Measurements from ENCODE around the gene CDH4. TPM values are rescaled to one million over a fixed set of nuclear protein-coding genes. Genes with fewer than 3 reads are reported as not detected.

CDH4 gene
- total RNA-seq, 3 donors from 2014 or later (not counting 1 experiment from before 2014, with no cell fraction given), result 0.18 TPM; not detected in 2

DNA sequence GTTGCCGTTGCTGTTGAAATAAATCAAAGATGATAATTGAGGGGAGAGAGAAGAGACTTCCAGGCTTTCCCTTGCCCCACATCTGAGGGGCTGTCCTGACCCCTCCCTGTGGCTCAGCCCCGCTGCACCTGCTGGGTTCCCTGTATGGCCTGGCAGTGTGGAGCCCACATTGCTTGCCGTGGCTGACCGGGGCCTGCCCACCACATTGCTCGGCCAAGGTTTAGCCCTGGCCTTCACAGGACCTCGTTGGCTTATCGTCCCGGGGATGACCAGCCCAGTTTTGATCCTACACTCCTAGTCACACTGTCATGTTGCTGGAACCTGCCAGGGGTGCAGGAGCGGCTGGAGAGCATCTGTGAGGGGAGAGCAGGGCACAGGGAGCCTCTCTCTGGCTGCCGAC is 102.4 kb downstream of the CDH4 start:
- H3K9me3 ChIP-seq (ENCODE audit: control insufficient read depth, insufficient read depth, low read length), result peaks cover 7% of the 10 kb centered on the region
- no peaks in the 10 kb centered on the region for H3K4me1 ChIP-seq (ENCODE audit: control insufficient read depth, insufficient read depth, low read length)
- no peaks in the 10 kb centered on the region for H3K36me3 ChIP-seq (ENCODE audit: control insufficient read depth, insufficient read depth, low read length)
- WGBS (ENCODE audit: insufficient coverage), result 84% methylated on average over 10 of the region's 10 CpGs
- ATAC-seq (no peak), DNase-seq (no peak)
- no peak overlapping the region for H3K4me3 ChIP-seq (ENCODE audit: low read length)
- H3K27ac ChIP-seq (ENCODE audit: low read length), result no peak overlapping the region
- H3K27ac Mint-ChIP-seq, result no peak overlapping the region
- H3K4me3 Mint-ChIP-seq, result no peak overlapping the region
- no peaks in the 10 kb centered on the region for H3K4me1 Mint-ChIP-seq
- TF ChIP-seq, protein P1, sequence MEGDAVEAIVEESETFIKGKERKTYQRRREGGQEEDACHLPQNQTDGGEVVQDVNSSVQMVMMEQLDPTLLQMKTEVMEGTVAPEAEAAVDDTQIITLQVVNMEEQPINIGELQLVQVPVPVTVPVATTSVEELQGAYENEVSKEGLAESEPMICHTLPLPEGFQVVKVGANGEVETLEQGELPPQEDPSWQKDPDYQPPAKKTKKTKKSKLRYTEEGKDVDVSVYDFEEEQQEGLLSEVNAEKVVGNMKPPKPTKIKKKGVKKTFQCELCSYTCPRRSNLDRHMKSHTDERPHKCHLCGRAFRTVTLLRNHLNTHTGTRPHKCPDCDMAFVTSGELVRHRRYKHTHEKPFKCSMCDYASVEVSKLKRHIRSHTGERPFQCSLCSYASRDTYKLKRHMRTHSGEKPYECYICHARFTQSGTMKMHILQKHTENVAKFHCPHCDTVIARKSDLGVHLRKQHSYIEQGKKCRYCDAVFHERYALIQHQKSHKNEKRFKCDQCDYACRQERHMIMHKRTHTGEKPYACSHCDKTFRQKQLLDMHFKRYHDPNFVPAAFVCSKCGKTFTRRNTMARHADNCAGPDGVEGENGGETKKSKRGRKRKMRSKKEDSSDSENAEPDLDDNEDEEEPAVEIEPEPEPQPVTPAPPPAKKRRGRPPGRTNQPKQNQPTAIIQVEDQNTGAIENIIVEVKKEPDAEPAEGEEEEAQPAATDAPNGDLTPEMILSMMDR (IDR thresholded peaks at IDR 0.05), result no peak
- no peaks in the 10 kb centered on the region for H3K9me3 Mint-ChIP-seq
- H3K27me3 Mint-ChIP-seq (ENCODE audit: low read depth in 2 of 2), result peaks cover 2 to 7% of the 10 kb centered on the region in 2 donors
- H3K27me3 ChIP-seq (ENCODE audit: control insufficient read depth, insufficient read depth, low read length), result no peaks in the 10 kb centered on the region
- H3K36me3 Mint-ChIP-seq, result no peaks in the 10 kb centered on the region
- intact Hi-C loops (cut with micrococcal nuclease), result no loop called here

DNA sequence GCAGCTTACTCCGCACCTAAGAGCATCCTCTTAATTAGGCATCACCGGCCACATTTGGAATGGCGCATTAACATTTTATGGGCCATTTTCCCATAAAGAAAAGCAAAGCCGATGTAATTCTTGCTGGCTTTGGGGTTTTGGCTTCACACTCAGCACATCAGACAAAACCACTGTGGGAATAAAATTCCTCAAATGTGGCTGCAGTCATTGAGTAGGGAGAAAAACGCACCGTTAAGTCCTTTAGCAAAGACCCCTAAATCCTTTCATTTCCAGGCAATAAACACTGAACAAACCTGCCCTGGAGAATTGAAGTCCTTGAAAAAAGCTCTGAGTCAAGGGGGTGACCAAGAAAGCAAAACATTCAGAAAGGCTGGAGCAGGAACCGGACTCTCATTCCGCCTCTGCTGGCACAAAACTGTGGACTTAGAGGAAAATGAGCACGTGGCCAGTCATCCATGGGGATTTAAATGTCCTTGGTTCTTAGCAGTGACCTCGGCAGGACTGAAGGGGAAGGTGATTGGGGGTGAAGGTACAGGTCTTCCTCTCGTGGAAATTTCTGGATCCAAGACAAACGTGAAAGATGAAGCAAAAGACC is 102.9 kb downstream of the CDH4 start:
- Histone ChIP-seq H3K9me3 (ENCODE audit: control insufficient read depth, insufficient read depth, low read length) (peaks cover 11% of the 10 kb centered on the region), H3K4me1 (ENCODE audit: control insufficient read depth, insufficient read depth, low read length) (no peaks in the 10 kb centered on the region), H3K27me3 (ENCODE audit: control insufficient read depth, insufficient read depth, low read length) (no peaks in the 10 kb centered on the region), H3K27ac (ENCODE audit: low read length) (no peak overlapping the region), H3K36me3 (ENCODE audit: control insufficient read depth, insufficient read depth, low read length) (no peaks in the 10 kb centered on the region), H3K4me3 (ENCODE audit: low read length) (no peak overlapping the region)
- Mint-ChIP-seq H3K27ac (no peak overlapping the region), H3K36me3 (no peaks in the 10 kb centered on the region), H3K9me3 (peaks cover 0 to 1% of the 10 kb centered on the region in 2 donors), H3K27me3 (ENCODE audit: low read depth in 2 of 2) (peaks cover 2 to 7% of the 10 kb centered on the region in 2 donors), H3K4me3 (no peak overlapping the region), H3K4me1 (no peaks in the 10 kb centered on the region)
- intact Hi-C loops (cut with micrococcal nuclease), result no loop called here
- TF ChIP-seq, protein P1 (IDR thresholded peaks at IDR 0.05), result no peak
- DNase-seq (no peak), ATAC-seq (no peak)
- WGBS (ENCODE audit: insufficient coverage), result 85% methylated on average over 12 of the region's 12 CpGs

DNA sequence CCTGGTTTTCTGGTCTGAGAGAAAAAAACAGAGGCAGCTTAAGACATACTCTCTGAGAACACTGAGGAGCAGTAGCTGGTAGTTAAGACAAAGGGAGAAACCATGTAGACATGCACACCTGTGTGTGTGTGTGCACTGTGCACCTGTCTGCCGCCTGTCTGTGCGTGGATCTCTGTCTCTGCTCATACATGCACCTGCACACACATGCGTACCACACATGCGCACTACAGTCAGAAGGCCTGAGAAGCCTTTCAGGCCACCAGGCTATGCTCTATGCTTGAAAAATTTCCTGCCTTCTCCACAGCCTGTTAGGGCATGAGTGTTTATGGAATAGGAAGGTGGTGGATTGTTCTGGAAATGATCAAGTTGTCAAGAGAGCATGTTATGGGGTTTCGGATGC is 103.5 kb downstream of the CDH4 start:
- intact Hi-C loops (cut with micrococcal nuclease), result no loop called here
- Histone ChIP-seq H3K27me3 (ENCODE audit: control insufficient read depth, insufficient read depth, low read length) (no peaks in the 10 kb centered on the region), H3K9me3 (ENCODE audit: control insufficient read depth, insufficient read depth, low read length) (peaks cover 14% of the 10 kb centered on the region), H3K27ac (ENCODE audit: low read length) (no peak overlapping the region), H3K36me3 (ENCODE audit: control insufficient read depth, insufficient read depth, low read length) (no peaks in the 10 kb centered on the region), H3K4me3 (ENCODE audit: low read length) (no peak overlapping the region), H3K4me1 (ENCODE audit: control insufficient read depth, insufficient read depth, low read length) (no peaks in the 10 kb centered on the region)
- TF ChIP-seq, protein P1 (IDR thresholded peaks at IDR 0.05), result no peak
- H3K9me3 Mint-ChIP-seq, result peaks cover 0 to 2% of the 10 kb centered on the region in 2 donors
- H3K27me3 Mint-ChIP-seq (ENCODE audit: low read depth in 2 of 2), result peaks cover 2 to 7% of the 10 kb centered on the region in 2 donors
- DNase-seq, result no peak
- no peaks in the 10 kb centered on the region for H3K4me1 Mint-ChIP-seq
- no peak overlapping the region for H3K4me3 Mint-ChIP-seq
- H3K36me3 Mint-ChIP-seq, result no peaks in the 10 kb centered on the region
- H3K27ac Mint-ChIP-seq, result no peak overlapping the region
- 76% methylated on average over 5 of the region's 5 CpGs for WGBS (ENCODE audit: insufficient coverage)
- no peak for ATAC-seq

DNA sequence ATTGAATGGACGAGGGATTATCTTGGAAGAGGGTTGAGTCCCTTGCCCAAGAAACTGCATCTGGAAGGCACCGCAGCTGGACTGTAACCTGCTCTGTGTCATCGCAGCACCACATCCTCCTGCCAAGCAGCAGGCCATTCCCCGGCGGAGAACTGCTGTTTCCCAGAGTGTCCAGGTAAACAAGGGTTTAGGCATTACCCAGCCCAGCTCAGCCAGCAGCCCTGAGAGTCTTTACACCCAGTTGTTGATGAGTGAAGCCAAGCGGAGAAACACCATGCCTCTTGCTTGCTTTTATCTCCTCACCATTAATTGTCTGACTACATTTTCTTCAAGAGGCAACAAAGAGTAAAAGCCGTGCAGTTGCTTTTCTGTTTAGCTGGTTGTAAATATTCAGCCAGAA is 104.1 kb downstream of the CDH4 start:
- no peaks in the 10 kb centered on the region for H3K36me3 Mint-ChIP-seq
- intact Hi-C loops (cut with micrococcal nuclease), result no loop called here
- H3K4me3 ChIP-seq (ENCODE audit: low read length), result no peak overlapping the region
- no peak overlapping the region for H3K4me3 Mint-ChIP-seq
- no peak overlapping the region for H3K27ac ChIP-seq (ENCODE audit: low read length)
- TF ChIP-seq, protein P1 (IDR thresholded peaks at IDR 0.05), result no peak
- ATAC-seq (no peak), DNase-seq (no peak)
- no peaks in the 10 kb centered on the region for H3K36me3 ChIP-seq (ENCODE audit: control insufficient read depth, insufficient read depth, low read length)
- no peaks in the 10 kb centered on the region for H3K4me1 ChIP-seq (ENCODE audit: control insufficient read depth, insufficient read depth, low read length)
- H3K27ac Mint-ChIP-seq, result no peak overlapping the region
- WGBS (ENCODE audit: insufficient coverage), result 77% methylated on average over 7 of the region's 7 CpGs
- H3K9me3 Mint-ChIP-seq, result peaks cover 0 to 2% of the 10 kb centered on the region in 2 donors
- H3K27me3 ChIP-seq (ENCODE audit: control insufficient read depth, insufficient read depth, low read length), result no peaks in the 10 kb centered on the region
- peaks cover 2 to 7% of the 10 kb centered on the region in 2 donors for H3K27me3 Mint-ChIP-seq (ENCODE audit: low read depth in 2 of 2)
- H3K4me1 Mint-ChIP-seq, result no peaks in the 10 kb centered on the region
- peaks cover 14% of the 10 kb centered on the region for H3K9me3 ChIP-seq (ENCODE audit: control insufficient read depth, insufficient read depth, low read length)
